GM21723 (cell line): ENCODE data around the gene NECAB3.
"Not testable (repeated sequence)": the region's sequence is repeated elsewhere in the genome, so short reads cannot be mapped to it uniquely, and the experiment has no call there.

ENCODE experiments used
- ATAC-seq: cut with Tn5 transposase; IDR thresholded peaks from one replicate; pipeline ENCODE4 v1.9.1; 2021; ENCODE audit warnings: mild to moderate bottlenecking, moderate library complexity; ENCODE audit not compliant: unreplicated experiment

The NECAB3 gene

DNA sequence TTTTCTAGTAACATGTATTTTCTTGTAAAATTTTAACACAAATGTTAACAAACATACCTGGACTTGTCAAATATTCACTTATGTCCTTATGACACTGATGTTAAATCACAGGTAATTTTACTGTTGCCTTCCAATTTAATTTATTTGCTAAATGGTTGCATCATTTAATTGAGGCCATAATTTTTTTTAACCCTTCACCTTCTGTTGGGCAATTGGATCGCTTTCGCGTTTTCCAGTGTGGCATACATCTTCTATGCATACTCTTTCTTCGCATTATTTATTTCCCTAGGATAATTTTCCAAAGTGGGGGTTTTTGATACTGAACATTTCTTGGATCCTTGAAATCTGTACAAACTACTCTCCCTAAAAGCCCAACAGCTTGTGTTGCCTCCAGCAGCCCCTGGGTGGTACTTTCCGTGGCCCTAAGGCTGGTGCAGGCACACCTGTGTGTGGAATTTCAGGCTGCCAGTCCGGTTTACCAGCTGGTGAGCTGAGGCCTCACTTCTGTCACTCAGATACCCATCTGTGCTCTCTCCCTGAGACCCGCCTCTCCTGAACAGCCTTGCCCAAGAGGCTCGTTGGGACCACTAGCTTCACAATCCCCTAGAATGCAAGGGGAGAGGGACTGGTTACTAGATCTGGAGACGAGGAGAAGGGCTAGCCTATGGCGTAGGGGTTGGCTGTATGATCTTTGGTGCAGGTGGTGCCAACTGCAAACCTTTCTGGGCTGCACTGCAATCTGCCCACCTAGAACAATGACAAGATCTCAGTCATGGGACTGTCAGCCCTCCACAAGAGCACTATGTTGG, 23.3 kb downstream of the NECAB3 start:
- ATAC-seq = no peak

DNA sequence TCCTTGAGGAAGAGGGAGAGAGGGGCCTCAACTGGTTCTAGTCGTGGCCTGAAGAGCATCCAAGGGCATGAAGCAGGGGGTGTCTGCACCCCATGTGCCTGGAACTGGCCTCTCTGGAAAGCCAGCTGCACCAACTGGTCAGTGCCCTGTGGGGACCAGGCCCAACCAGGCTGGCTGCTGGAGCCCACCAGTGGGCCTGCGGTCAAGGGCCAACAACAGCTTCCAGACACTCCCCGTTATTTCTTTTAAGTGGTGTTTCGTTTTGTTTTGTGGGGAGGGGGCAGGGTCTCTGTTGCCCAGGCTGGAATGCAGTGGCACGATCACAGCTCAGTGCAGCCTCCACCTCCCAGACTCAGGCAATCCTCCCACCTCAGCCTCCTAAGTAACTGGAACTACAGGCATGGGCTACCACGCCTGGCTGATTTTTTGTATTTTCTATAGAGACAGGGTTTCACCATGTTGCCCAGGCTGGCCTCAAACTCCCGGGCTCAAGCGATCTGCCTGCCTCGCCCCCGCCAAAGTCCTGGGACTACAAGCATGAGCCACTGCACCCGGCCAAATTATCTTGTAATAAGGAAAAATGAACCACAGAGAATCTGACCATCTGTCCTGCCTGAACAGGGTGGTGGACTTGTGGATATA, 24.0 kb downstream of the NECAB3 start:
- ATAC-seq = no peak

DNA sequence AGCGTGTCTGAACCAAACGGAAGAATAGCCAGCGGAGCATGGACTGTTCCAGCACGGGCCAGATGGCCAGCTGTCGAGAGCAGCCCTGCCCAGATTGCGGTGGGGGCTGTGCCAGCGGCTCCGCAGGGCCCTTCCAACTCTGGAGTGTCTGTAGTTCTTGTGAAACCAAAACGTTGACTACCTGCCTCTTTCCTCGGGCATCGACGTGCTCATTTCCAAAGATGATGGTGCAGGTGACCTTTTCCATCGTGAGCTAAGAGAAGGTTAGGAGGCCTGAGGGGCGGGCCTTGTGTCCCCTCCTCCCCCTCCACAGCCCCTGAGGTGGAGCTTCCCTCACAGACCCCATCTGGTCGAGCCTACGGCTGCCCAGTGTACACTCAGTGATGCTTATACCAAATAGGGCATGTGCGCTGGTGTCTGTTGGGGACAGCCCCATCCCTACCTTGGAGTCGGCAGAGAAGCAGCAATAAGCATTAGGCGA, 25.0 kb downstream of the NECAB3 start:
- ATAC-seq = no peak

DNA sequence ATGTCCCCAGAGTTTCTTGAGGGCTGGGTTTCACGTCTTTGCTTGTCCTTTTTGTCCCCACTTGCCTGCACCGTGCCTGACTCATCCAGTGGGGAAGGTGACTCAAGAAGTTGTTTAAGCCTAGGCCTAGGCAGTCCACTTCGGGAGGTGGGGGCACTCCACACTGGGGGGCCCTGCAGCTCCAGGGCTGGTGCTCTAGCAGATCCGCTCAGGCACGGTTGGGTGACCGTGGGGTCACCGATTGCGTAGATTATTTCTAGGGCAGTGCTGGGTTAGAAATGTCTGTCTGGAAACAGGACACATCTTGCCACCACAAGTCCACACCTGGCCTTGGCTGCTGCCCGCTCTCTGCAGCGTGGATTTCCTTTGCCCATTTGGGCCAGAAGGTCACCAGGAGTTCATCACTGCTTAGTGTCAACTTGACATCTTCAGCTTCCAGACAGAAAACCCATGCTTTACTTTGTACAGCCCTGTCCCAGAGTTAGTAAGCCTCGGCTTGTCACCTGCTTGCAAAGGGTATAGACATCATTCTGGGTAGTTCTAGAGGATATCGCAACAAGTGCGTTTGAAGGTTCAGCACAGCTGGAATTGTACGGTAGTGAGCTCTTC, 25.7 kb downstream of the NECAB3 start:
- ATAC-seq = no peak

DNA sequence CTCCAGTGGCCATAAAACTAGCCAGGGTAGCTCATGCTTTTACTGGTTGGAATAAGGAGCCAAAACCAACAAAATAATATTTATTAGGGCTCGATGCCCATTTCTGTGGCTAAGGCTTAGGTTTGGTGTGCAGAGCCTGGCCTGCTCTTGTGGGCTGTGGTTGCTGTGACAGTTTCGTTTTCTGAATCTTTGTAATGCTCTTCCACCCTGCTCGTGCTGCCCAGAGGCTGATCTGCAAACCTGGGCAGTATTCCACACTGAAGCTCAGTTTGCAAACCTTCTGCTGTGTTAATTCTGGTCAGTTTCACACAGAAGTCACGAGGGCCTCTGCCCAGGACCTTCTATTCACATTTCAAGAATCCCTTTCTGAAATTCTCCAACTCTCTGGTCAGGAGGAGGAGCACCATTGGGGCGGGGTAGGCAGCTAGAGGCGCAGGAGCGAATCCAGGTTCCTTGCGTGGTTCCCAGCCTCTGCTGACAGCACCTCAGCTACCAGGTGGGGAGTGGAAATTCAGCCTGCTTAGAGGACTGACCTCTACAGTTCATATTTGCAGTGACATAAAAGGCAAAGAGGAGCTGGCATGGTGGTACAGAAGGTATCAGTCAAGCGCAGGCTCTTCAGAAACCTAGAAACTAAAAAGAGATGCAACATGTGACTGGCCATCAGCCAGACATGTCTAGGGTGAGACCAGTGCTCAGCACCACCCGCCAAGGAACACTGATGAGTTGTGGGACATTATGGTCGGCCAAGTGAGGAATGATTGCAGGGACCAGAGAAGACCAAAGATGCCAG, 26.4 kb downstream of the NECAB3 start:
- peak; percentile 65 for ATAC-seq

DNA sequence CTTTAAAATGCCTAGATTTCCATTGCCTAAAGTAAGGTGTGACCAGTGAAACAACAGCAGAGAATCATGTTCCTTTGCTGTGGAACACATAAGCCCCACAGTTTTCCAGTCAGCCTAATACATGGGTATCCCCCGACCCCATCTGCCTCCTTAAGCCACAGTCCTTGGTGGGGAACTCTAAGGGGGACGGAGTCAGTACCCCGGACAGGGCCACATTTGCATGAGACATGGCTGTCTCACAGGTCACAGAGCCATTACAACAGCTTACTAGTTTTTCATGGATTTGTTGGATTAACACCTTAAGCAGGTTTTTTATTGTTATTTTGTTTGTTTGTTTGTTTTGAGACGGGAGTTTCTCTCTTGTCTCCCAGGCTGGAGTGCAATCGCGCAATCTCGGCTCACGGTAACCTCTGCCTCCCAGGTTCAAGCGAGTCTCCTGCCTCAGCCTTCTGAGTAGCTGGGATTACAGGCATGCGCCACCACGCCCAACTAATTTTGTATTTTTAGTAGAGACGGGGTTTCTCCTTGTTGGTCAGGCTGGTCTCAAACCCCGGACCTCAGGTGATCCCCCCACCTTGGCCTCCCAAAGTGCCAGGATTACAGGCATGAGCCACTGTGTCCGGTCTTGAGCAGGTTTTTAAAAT, 27.1 kb downstream of the NECAB3 start:
- not testable (repeated sequence) for ATAC-seq

DNA sequence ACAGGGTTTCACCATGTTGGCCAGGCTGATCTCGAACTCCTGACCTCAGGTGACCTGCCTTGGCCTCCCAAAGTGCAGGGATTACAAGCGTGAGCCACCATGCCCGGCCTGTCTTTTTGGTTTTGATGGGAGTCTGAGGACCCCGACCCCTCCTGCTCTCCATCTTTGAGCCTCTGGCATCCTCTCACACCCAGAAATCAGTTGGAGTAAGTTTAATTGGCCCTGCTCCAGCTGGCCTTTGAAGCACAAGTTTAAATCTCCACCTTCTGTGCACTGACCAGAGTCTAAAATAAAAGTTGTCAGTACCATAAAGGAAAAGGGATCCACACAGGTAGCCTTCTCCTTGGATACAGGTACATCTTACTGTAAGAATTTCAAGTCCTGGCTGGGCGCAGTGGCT, 28.0 kb downstream of the NECAB3 start:
- no peak for ATAC-seq

DNA sequence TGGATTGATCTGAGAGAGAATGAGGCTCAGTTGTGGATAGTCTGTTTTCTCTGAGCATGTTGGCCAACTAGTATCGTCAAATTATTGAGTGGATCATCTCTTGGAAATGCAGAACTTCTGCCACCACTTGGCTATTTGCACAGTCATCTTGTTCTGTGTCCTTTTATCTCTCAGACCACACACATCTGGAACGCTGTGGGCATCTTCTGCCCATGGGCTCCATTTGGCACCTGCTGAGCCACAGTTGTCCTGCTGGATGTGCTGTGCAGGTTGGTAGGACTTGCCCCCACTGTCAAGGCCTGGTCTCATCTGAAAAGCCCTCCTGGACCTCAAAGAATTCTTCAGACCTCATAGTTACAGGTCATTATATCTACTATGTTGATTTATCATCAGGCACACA, 28.8 kb downstream of the NECAB3 start:
- ATAC-seq = no peak

DNA sequence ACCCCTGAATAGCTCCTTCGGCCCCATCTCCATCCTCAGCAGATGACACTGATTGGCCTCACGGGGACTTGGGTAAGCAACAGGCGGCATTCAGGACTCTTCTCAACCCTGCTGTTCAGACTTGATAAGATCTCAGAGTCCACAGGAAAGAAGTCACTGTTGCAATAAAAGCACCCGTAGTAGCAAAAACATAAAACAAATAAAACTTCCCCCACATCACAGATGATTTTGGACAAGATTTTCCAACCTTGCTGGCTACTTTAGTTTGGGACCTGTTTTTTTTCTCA, 29.2 kb downstream of the NECAB3 start:
- no peak for ATAC-seq

DNA sequence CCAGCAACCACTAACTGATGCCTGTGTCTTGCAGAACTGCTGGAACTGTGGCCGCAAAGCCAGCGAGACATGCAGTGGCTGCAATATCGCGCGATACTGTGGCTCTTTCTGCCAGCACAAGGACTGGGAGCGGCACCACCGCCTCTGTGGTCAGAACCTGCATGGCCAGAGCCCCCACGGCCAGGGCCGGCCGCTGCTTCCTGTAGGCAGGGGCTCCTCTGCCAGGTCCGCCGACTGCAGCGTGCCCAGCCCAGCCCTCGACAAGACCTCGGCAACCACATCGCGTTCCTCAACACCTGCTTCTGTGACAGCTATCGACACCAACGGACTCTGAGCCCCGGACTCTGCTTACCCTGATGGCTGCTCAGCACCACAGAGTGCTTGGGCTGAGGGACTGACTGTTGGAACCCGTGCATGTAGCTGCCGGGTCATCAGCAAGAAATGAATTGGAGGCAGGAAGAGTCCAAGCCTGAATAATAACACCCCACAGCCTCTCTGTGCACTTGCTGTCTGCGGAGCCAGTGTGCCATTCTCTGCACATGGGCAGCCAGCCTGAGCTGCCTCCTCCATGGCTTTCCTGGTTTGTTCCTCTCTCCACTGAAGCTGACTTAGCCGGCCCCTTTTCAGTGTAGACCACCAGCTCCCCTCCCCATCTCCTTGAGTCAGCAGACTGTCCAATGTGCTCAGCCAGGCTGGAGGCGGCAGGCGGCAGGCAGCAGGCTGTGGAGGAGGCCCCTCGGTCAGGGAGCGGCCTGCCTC, 29.7 kb downstream of the NECAB3 start:
- no peak for ATAC-seq

DNA sequence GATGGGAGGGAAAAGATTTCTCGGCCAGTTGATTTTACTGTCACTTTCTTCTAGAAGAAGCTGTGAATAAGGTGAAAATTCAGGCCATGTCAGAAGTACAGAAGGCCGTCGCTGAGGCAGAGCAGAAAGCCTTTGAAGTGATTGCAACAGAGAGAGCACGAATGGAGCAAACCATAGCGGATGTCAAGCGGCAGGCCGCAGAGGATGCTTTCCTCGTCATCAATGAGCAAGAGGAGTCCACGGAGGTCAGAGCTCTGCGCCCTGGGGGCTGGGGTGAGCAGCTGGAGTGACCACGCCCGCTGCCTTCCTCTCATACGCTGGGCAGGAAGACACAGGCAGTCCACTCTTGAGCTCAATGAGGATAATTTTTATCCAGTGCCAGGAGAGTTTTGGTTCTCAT, 33.9 kb downstream of the NECAB3 start:
- no peak for ATAC-seq

DNA sequence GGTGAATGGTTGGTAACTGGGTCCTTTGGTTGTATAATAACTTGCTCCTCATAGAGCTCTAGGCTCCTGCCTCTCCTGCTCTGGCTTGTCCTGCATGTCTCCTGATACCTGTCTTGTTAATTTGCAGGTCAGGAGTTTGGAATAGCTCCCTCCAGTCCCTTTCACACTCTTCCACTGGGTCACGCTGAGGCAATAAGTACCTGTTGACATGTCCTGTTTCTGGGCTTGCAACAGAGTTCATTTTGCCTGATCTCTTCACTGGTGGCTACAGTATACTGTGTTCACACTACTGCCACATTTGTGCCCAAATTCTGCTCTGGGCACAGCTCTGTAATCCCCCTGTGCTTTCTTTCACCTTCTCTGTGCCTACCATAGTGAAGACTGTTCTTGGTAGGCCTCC, 37.5 kb downstream of the NECAB3 start:
- no peak for ATAC-seq

DNA sequence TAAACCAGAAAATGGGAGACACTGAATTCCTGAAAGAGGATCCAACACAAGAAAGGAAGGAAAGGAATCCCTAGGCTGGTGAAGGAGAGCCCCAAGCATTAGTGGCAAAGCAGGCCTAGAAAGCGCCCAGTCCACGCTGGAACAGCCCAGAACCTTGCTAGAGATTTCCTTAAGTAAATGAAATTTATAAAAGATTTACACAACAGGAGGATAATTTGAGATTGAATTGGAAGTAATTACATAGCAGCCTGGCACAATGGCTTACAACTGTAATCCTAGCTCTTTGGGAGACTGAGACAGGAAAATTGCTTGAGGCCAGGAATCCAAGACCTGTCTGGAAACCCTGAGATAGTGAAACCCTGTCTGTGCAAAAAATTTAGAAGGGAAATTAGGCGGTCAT, 38.9 kb downstream of the NECAB3 start:
- ATAC-seq = no peak

DNA sequence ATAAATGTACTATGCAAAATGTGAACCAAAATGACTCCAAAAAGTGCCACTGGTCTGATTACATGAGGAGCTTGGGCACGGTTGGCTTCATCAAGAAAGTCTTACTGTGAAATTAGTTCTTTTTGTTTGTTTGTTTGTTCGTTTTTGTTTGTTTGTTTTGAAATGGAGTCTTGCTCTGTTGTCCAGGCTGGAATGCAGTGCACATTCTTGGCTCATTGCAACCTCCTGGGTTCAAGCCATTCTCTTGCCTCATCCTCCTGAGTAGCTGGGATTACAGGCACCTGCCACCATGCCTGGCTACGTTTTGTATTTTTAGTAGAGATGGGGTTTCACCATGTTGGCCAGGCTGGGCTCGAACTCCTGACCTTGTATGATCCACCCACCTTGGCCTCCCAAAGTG, 42.3 kb downstream of the NECAB3 start:
- not testable (repeated sequence) for ATAC-seq

DNA sequence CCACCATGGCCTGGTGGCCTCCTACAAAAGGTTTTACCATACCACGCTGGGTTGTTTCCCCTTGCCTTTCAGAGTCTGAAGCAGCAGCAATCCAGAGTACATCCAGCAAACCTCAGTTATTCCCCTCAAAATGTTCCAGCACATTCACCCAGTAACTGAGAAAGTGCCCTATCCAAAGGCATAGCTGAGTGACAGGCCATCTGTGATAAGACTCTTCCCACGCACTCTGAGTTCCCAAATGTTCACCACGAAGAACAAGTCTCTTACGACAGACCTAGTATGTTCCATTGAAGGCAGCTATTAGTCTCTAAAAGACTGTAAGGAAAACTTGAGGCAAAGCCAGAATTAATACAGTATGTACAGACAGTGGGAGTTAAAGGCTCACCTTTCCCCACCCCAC, 43.7 kb downstream of the NECAB3 start:
- ATAC-seq = no peak

DNA sequence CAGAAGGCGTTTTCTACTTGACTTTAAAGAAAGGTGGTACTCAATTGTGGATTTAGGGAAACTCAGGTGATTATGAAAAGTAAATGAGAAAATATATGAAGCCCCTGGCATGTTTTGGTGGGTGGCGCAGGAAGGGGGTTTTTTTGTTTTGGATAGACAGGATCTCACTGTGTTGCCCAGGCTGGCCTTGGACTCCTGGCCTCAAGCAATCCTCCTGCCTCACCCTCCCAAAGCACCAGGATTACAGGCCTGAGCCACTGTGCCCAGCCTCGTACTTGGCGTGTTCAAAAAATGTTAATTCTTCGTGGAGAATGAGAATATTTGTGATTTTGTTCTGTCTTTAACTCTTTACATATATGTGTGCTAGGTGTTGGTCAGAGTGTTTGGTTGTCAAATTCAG, 44.2 kb downstream of the NECAB3 start:
- no peak for ATAC-seq

DNA sequence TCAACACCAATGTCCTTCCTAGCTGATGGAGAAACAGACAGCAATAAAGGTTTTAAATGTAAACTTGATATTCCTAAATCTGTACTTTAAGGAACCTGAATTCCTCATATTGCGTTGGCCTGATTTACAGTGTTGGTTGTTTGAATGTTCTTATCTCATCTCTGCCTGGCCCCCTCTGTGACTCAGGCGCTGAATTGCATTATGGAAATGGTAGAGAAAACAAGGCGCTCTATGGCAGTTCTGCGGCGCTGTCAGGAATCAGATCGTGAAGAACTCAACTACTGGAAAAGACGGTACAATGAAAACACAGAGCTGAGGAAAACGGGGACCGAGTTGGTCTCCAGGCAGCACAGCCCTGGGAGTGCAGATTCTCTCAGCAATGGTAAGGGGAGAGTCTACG, 44.7 kb downstream of the NECAB3 start:
- ATAC-seq = no peak

DNA sequence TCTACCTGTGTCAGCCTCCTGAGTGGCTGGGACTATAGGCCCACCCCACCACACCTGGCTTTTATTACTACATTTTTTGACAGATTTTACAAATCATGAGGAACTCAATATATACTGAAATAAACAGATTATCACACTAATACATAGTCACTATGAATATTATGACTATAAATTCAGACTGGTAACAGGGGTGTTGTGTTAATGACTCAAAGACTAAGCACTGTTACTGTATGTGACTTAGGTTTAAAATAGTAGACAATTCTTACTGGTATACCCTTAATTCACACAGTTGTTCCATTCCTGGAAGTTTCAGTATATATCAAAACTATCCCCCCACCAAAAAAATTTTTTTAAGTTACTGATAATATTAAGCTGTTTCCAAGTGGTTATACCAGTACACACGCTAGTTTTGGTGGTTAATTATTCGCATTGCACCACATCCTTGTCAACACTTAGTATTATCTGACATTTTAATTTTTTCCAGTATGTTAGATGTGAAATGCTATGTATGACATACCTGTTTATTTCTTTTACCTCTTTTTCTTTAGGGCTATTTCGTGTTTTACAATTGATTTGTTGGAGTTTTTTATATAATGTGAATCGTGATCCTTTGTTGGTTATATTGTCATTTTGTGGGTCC, 46.5 kb downstream of the NECAB3 start:
- no peak for ATAC-seq

DNA sequence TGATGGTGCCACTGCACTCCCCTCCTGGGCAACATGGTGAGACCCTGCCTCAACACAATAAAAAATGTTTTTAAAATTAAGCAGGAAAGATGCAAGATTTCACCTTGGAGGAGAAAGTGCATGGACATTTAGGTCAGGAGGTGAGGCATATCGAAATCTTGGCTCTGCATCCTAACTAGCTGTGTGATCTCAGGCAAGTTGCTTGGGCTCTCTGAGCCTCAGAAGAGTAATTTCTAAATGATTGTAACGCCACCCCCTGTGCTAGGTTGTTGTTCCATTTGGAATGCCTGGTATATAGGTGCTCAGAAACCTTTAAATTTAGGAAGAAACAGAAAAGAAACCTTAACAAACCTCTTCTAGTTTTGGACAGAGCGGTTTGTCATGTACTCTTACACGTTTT, 48.0 kb downstream of the NECAB3 start:
- ATAC-seq = no peak

DNA sequence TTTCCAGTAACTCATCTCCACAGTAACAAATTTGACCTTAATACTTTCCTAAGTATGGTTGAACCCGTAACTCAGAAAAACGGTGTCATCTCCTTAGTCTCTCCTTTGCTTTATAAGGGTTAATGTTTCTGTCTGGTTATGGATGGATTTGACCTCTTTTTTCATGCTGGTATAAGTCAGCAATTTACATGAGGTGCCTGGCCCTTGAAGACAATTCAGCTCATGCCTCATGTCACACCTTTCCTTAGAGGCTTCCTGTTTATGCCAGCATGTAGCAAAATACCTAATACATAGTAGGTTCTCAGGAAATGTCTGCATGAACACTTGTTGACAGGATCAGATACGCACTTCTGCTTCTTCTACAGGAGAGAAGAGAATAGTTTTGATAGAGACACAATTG, 49.8 kb downstream of the NECAB3 start:
- no peak for ATAC-seq
